WTC11 (cell line): Measurements from ENCODE around the gene TMEM151A. TPM values are rescaled to one million over a fixed set of nuclear protein-coding genes. Genes with fewer than 3 reads are reported as not detected.

Experiments used
- ATAC-seq: fragments of 200-7000 bp; cut with Tn5 transposase; 2 replicates; pipeline ENCODE4 v1.10.0; 2021; ENCODE audit warnings: mild to moderate bottlenecking, moderate library complexity
- CTCF ChIA-PET: fragments of 300-600 bp; sonication (Branson Sonifier 250); formaldehyde crosslinking; loops from one replicate; lab custom pipeline; 2021; ENCODE audit warnings: antibody characterized with exemption; lab: Charles Lee
- POLR2A ChIA-PET: fragments of 350-600 bp; sonication (Branson Sonifier 250); formaldehyde crosslinking; loops from one replicate; lab custom pipeline; 2021; ENCODE audit warnings: antibody characterized with exemption; lab: Charles Lee
- DNase-seq: peaks from one replicate; pipeline ENCODE4 v3.0.0; 2021; ENCODE audit warnings: low spot score
- H3K27ac Mint-ChIP-seq: 2 replicates; pipeline ENCODE4 v1.8.0; 2021; ENCODE audit warnings: mixed read lengths
- H3K27me3 Mint-ChIP-seq: 2 replicates; pipeline ENCODE4 v1.8.0; 2021; ENCODE audit warnings: low read depth, mild to moderate bottlenecking, moderate library complexity, mixed read lengths
- H3K36me3 Mint-ChIP-seq: 2 replicates; pipeline ENCODE4 v1.8.0; 2021; ENCODE audit warnings: mixed read lengths
- H3K4me1 Mint-ChIP-seq: 2 replicates; pipeline ENCODE4 v1.8.0; 2022; ENCODE audit warnings: mixed read lengths
- H3K4me3 Mint-ChIP-seq: 2 replicates; pipeline ENCODE4 v1.8.0; 2021; ENCODE audit warnings: mild to moderate bottlenecking, moderate library complexity, mixed read lengths
- H3K9me3 Mint-ChIP-seq: 2 replicates; pipeline ENCODE4 v1.8.0; 2021; ENCODE audit warnings: mixed read lengths
- CREM ChIP-seq: sonication (generic); formaldehyde crosslinking; IDR thresholded peaks from 2 replicates; pipeline ENCODE4 v1.8.1; 2022; ENCODE audit warnings: mild to moderate bottlenecking, missing genetic modification reagents, moderate library complexity
- FOXP1 ChIP-seq: sonication (generic); formaldehyde crosslinking; IDR thresholded peaks from 2 replicates; pipeline ENCODE4 v1.8.0; 2022; ENCODE audit warnings: missing genetic modification reagents, mild to moderate bottlenecking, moderate library complexity, borderline replicate concordance
- OVOL2 ChIP-seq: fragments of 250-450 bp; sonication (Bioruptor Pico); IDR thresholded peaks from 2 replicates; pipeline ENCODE4 v1.9.0; 2021; ENCODE audit warnings: mild to moderate bottlenecking, borderline replicate concordance
- PRRX2 ChIP-seq: fragments of 250-450 bp; sonication (Bioruptor Pico); IDR thresholded peaks from 2 replicates; pipeline ENCODE4 v1.8.0; 2021; ENCODE audit warnings: mild to moderate bottlenecking
- SMAD3 ChIP-seq: sonication (generic); formaldehyde crosslinking; IDR thresholded peaks from 2 replicates; pipeline ENCODE4 v1.8.0; 2022; ENCODE audit warnings: missing genetic modification reagents, mild to moderate bottlenecking, borderline replicate concordance
- SP1 ChIP-seq: sonication (generic); formaldehyde crosslinking; conservative IDR thresholded peaks from 2 replicates; pipeline ENCODE4 v1.8.1; 2022; ENCODE audit warnings: missing genetic modification reagents
- STAT6 ChIP-seq: sonication (generic); formaldehyde crosslinking; conservative IDR thresholded peaks from 2 replicates; pipeline ENCODE4 v1.8.1; 2023; ENCODE audit warnings: mild to moderate bottlenecking, low read depth, missing genetic modification reagents, moderate library complexity
- ZNF219 ChIP-seq: sonication (generic); formaldehyde crosslinking; IDR thresholded peaks from 2 replicates; pipeline ENCODE4 v1.8.0; 2023; ENCODE audit warnings: missing genetic modification reagents, mild to moderate bottlenecking, borderline replicate concordance
- ZNF263 ChIP-seq: sonication (generic); formaldehyde crosslinking; IDR thresholded peaks from 2 replicates; pipeline ENCODE4 v1.8.1; 2022; ENCODE audit warnings: low read depth, mild to moderate bottlenecking, moderate library complexity, missing genetic modification reagents
- ZNF396 ChIP-seq: fragments of 250-450 bp; sonication (Bioruptor Pico); IDR thresholded peaks from 2 replicates; pipeline ENCODE4 v1.8.0; 2021; ENCODE audit warnings: mild to moderate bottlenecking, moderate library complexity, borderline replicate concordance
- ZNF532 ChIP-seq: fragments of 250-450 bp; sonication (Bioruptor Pico); IDR thresholded peaks from 2 replicates; pipeline ENCODE4 v1.9.0; 2021; ENCODE audit warnings: mild to moderate bottlenecking, borderline replicate concordance
- total RNA-seq: library from RNA; stranded (reverse); gene quantifications from 3 replicates; pipeline ENCODE4 v1.2.3, GENCODE V29; 2021
- TF ChIP-seq, protein P1 (sequence below): sonication (generic); formaldehyde crosslinking; IDR thresholded peaks from 2 replicates; pipeline ENCODE4 v1.8.1; 2023; ENCODE audit warnings: mild to moderate bottlenecking, missing genetic modification reagents, moderate library complexity
- TF ChIP-seq, protein P2 (sequence below): sonication (generic); formaldehyde crosslinking; IDR thresholded peaks from 2 replicates; pipeline ENCODE4 v1.8.0; 2022; ENCODE audit warnings: mild to moderate bottlenecking, missing genetic modification reagents
- TF ChIP-seq, protein P3 (sequence below): sonication (generic); formaldehyde crosslinking; IDR thresholded peaks from 2 replicates; pipeline ENCODE4 v1.8.1; 2023; ENCODE audit warnings: mild to moderate bottlenecking, missing genetic modification reagents
- TF ChIP-seq, protein P4 (sequence below): sonication (generic); formaldehyde crosslinking; IDR thresholded peaks from 2 replicates; pipeline ENCODE4 v1.8.1; 2023; ENCODE audit warnings: mild to moderate bottlenecking, moderate library complexity, missing genetic modification reagents

TMEM151A gene
- total RNA-seq, 1 experiment from 2014 or later: 2.2 TPM

DNA sequence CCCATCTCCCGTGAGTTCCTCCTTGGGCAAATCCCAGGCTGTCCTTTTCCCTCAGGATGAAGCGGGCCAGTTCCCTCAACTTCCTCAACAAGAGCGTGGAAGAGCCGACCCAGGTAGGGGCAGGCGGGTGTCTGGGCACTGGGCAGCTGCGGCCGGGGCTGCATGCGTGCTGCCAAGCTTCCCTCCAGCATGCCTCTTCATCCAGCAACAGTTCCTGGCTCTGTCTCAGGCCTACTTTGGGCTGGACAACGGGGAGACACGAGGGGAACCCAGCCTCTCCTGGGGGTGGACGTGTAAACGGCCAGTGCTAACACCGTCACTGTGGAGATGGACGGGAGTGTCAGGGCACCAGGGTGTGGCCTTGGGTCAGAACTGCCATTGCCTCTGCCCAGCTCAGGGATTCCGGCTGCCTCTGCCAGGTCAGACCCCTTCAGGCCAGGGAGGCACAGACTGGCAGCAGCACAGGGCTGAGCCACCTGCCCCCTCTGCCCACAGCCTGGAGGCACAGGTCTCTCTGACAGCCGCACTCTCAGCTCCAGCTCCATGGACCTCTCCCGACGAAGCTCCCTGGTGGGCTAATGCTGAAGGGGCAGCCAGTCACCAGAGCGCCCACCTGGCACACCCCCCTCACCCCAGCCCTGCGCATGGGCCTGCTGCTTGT is 25.2 kb upstream of the TMEM151A start:
- H3K36me3 Mint-ChIP-seq: peaks cover 30% of the 10 kb centered on the region; the same call in 1 of the 2 replicates
- no peaks in the 10 kb centered on the region; the same call in 1 of the 2 replicates for H3K27me3 Mint-ChIP-seq
- H3K4me3 Mint-ChIP-seq: peak overlapping the region; percentile 97
- ChIA-PET CTCF (interaction anchor here (1.0 to 4.0 kb wide), 6 partner anchors 15 to 56 kb away, joined by 3 to 33 read pairs (median 19); partner anchors contain the start of gene YIF1A), POLR2A (no interaction called here)
- ATAC-seq (no peak), DNase-seq (no peak)
- H3K27ac Mint-ChIP-seq: peak overlapping the region; percentile 89; the same call in 1 of the 2 replicates
- H3K9me3 Mint-ChIP-seq: no peaks in the 10 kb centered on the region
- H3K4me1 Mint-ChIP-seq: peaks cover 12% of the 10 kb centered on the region
- no peak for TF ChIP-seq ZNF263 (CRISPR knock-in tag)
- TF ChIP-seq STAT6 (CRISPR knock-in tag): no peak
- 0 out of 2 replicates have a peak, but pooled peaks have one; percentile 5 for TF ChIP-seq FOXP1 (CRISPR knock-in tag)
- no peak for TF ChIP-seq OVOL2 (CRISPR knock-in tag)

- ChIA-PET CTCF (interaction anchor here (0.6 to 4.0 kb wide), 8 partner anchors 15 to 295 kb away, joined by 3 to 33 read pairs (median 12); partner anchors contain the start of gene YIF1A), POLR2A (interaction anchor here (0.8 to 1.2 kb wide), 4 partner anchors 10 to 216 kb away, joined by 3 to 6 read pairs (median 4); partner anchors contain the start of gene SF3B2)
- H3K27ac Mint-ChIP-seq: peak overlapping the region; percentile 89
- H3K9me3 Mint-ChIP-seq: no peaks in the 10 kb centered on the region
- no peaks in the 10 kb centered on the region; the same call in 1 of the 2 replicates for H3K27me3 Mint-ChIP-seq
- H3K4me3 Mint-ChIP-seq: peak overlapping the region; percentile 97
- ATAC-seq (peak; percentile 4), DNase-seq (no peak)
- peaks cover 12% of the 10 kb centered on the region for H3K4me1 Mint-ChIP-seq
- peaks cover 30% of the 10 kb centered on the region for H3K36me3 Mint-ChIP-seq
- TF ChIP-seq, protein P1, sequence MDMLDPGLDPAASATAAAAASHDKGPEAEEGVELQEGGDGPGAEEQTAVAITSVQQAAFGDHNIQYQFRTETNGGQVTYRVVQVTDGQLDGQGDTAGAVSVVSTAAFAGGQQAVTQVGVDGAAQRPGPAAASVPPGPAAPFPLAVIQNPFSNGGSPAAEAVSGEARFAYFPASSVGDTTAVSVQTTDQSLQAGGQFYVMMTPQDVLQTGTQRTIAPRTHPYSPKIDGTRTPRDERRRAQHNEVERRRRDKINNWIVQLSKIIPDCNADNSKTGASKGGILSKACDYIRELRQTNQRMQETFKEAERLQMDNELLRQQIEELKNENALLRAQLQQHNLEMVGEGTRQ (CRISPR knock-in tag): no peak
- TF ChIP-seq ZNF219 (CRISPR knock-in tag) (no peak), ZNF396 (no peak), CREM (CRISPR knock-in tag) (no peak), ZNF263 (CRISPR knock-in tag) (no peak)
Measured at GRCh38 chr11:66267039-66267378, 24.7 kb upstream of the TMEM151A start.

GRCh38 chr11:66267379-66268243 is 24.1 kb upstream of the TMEM151A start:
- Mint-ChIP-seq H3K9me3 (no peaks in the 10 kb centered on the region), H3K36me3 (peaks cover 29% of the 10 kb centered on the region), H3K4me3 (peak overlapping the region; percentile 97), H3K4me1 (peaks cover 12% of the 10 kb centered on the region), H3K27ac (peak overlapping the region; percentile 99), H3K27me3 (no peaks in the 10 kb centered on the region; the same call in 1 of the 2 replicates)
- ATAC-seq (peak; percentile 68), DNase-seq (peak; percentile 86)
- POLR2A ChIA-PET: interaction anchor here (0.7 to 1.5 kb wide), 7 partner anchors 10 to 408 kb away, joined by 3 to 6 read pairs (median 3); partner anchors contain the start of gene SF3B2
- TF ChIP-seq, protein P2, sequence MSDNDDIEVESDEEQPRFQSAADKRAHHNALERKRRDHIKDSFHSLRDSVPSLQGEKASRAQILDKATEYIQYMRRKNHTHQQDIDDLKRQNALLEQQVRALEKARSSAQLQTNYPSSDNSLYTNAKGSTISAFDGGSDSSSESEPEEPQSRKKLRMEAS (CRISPR knock-in tag): no peak
- TF ChIP-seq, protein P3, sequence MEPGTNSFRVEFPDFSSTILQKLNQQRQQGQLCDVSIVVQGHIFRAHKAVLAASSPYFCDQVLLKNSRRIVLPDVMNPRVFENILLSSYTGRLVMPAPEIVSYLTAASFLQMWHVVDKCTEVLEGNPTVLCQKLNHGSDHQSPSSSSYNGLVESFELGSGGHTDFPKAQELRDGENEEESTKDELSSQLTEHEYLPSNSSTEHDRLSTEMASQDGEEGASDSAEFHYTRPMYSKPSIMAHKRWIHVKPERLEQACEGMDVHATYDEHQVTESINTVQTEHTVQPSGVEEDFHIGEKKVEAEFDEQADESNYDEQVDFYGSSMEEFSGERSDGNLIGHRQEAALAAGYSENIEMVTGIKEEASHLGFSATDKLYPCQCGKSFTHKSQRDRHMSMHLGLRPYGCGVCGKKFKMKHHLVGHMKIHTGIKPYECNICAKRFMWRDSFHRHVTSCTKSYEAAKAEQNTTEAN (CRISPR knock-in tag): 0 out of 2 replicates have a peak, but pooled peaks have one; percentile 46
- TF ChIP-seq SP1 (CRISPR knock-in tag) (peak; percentile 78), ZNF532 (CRISPR knock-in tag) (no peak), PRRX2 (0 out of 2 replicates have a peak, but pooled peaks have one; percentile 74), SMAD3 (no peak)
- TF ChIP-seq, protein P4, sequence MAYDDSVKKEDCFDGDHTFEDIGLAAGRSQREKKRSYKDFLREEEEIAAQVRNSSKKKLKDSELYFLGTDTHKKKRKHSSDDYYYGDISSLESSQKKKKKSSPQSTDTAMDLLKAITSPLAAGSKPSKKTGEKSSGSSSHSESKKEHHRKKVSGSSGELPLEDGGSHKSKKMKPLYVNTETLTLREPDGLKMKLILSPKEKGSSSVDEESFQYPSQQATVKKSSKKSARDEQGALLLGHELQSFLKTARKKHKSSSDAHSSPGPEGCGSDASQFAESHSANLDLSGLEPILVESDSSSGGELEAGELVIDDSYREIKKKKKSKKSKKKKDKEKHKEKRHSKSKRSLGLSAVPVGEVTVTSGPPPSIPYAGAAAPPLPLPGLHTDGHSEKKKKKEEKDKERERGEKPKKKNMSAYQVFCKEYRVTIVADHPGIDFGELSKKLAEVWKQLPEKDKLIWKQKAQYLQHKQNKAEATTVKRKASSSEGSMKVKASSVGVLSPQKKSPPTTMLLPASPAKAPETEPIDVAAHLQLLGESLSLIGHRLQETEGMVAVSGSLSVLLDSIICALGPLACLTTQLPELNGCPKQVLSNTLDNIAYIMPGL: 0 out of 2 replicates have a peak, but pooled peaks have one; percentile 37
- CTCF ChIA-PET: interaction anchor here (0.6 to 4.0 kb wide), 16 partner anchors 10 to 787 kb away, joined by 3 to 33 read pairs (median 5); partner anchors contain the start of genes CD248, CNIH2, PELI3 and RIN1
